ENCODE results near the gene MYT1.
"Not testable (repeated sequence)": the region's sequence is repeated elsewhere in the genome, so short reads cannot be mapped to it uniquely, and the experiment has no call there.

Gene MYT1

GRCh38 chr20:64163776-64164122, 503 bp upstream of the MYT1 start:
- H3K4me3 Mint-ChIP-seq: no peak overlapping the region
- peaks cover 4% of the 10 kb centered on the region for H3K36me3 Mint-ChIP-seq
- H3K27ac Mint-ChIP-seq: no peak overlapping the region
- no peak for DNase-seq (ENCODE audit: low spot score in 2 of 2)
- H3K9me3 Mint-ChIP-seq: no peaks in the 10 kb centered on the region
- peaks cover 2% of the 10 kb centered on the region for H3K4me1 Mint-ChIP-seq
- peaks cover 39% of the 10 kb centered on the region for H3K27me3 Mint-ChIP-seq
- no peak for ATAC-seq (ENCODE audit: low read depth)

GRCh38 chr20:64165866-64166600, 1.8 kb downstream of the MYT1 start:
- H3K27me3 Mint-ChIP-seq: peaks cover 30% of the 10 kb centered on the region
- H3K4me1 Mint-ChIP-seq: peaks cover 8% of the 10 kb centered on the region
- no peak for DNase-seq (ENCODE audit: low spot score in 2 of 2)

GRCh38 chr20:64166721-64167615, 2.7 kb downstream of the MYT1 start:
- Mint-ChIP-seq H3K27me3 (peaks cover 30% of the 10 kb centered on the region), H3K4me1 (peaks cover 8% of the 10 kb centered on the region)
- no peak for ATAC-seq (ENCODE audit: low read depth)

More at GRCh38 chr20:64165866-64166600, 1.8 kb downstream of the MYT1 start:
- H3K36me3 Mint-ChIP-seq: no peaks in the 10 kb centered on the region
- H3K4me3 Mint-ChIP-seq: no peak overlapping the region
- H3K9me3 Mint-ChIP-seq: no peaks in the 10 kb centered on the region
- ATAC-seq (ENCODE audit: low read depth): no peak
- H3K27ac Mint-ChIP-seq: no peak overlapping the region

GRCh38 chr20:64167676-64168075, 3.4 kb downstream of the MYT1 start:
- Mint-ChIP-seq H3K4me1 (peaks cover 8% of the 10 kb centered on the region), H3K27me3 (peaks cover 30% of the 10 kb centered on the region), H3K4me3 (no peak overlapping the region), H3K27ac (no peak overlapping the region), H3K9me3 (no peaks in the 10 kb centered on the region), H3K36me3 (no peaks in the 10 kb centered on the region)
- ATAC-seq (ENCODE audit: low read depth): no peak
- DNase-seq (ENCODE audit: low spot score in 2 of 2): no peak

More at GRCh38 chr20:64166721-64167615, 2.7 kb downstream of the MYT1 start:
- no peak overlapping the region for H3K27ac Mint-ChIP-seq
- DNase-seq (ENCODE audit: low spot score in 2 of 2): no peak
- H3K36me3 Mint-ChIP-seq: no peaks in the 10 kb centered on the region
- no peak overlapping the region for H3K4me3 Mint-ChIP-seq
- H3K9me3 Mint-ChIP-seq: no peaks in the 10 kb centered on the region

GRCh38 chr20:64168381-64169090, 4.3 kb downstream of the MYT1 start:
- DNase-seq (ENCODE audit: low spot score in 2 of 2) (no peak), ATAC-seq (ENCODE audit: low read depth) (no peak)
- H3K4me3 Mint-ChIP-seq: no peak overlapping the region
- H3K9me3 Mint-ChIP-seq: no peaks in the 10 kb centered on the region
- H3K27me3 Mint-ChIP-seq: peaks cover 34% of the 10 kb centered on the region
- H3K36me3 Mint-ChIP-seq: no peaks in the 10 kb centered on the region
- H3K27ac Mint-ChIP-seq: no peak overlapping the region
- peaks cover 8% of the 10 kb centered on the region for H3K4me1 Mint-ChIP-seq

- no peak overlapping the region for H3K27ac Mint-ChIP-seq
- peaks cover 33% of the 10 kb centered on the region for H3K27me3 Mint-ChIP-seq
- no peak for ATAC-seq (ENCODE audit: low read depth)
- no peaks in the 10 kb centered on the region for H3K9me3 Mint-ChIP-seq
- H3K36me3 Mint-ChIP-seq: no peaks in the 10 kb centered on the region
- DNase-seq (ENCODE audit: low spot score in 2 of 2): no peak
- H3K4me3 Mint-ChIP-seq: no peak overlapping the region
- H3K4me1 Mint-ChIP-seq: peaks cover 8% of the 10 kb centered on the region
Observed at GRCh38 chr20:64169091-64169560, 4.9 kb downstream of the MYT1 start.

- Mint-ChIP-seq H3K9me3 (no peaks in the 10 kb centered on the region), H3K4me3 (no peak overlapping the region), H3K36me3 (no peaks in the 10 kb centered on the region), H3K27me3 (peaks cover 23% of the 10 kb centered on the region), H3K4me1 (peaks cover 8% of the 10 kb centered on the region), H3K27ac (no peak overlapping the region)
- no peak for ATAC-seq (ENCODE audit: low read depth)
- DNase-seq (ENCODE audit: low spot score in 2 of 2): no peak
Observed at GRCh38 chr20:64171211-64171610, 7.0 kb downstream of the MYT1 start.

GRCh38 chr20:64173116-64173515, 8.9 kb downstream of the MYT1 start:
- Mint-ChIP-seq H3K27ac (no peak overlapping the region), H3K9me3 (no peaks in the 10 kb centered on the region), H3K4me3 (no peak overlapping the region), H3K36me3 (no peaks in the 10 kb centered on the region), H3K4me1 (peaks cover 10% of the 10 kb centered on the region), H3K27me3 (peaks cover 13% of the 10 kb centered on the region)
- no peak for ATAC-seq (ENCODE audit: low read depth)
- no peak for DNase-seq (ENCODE audit: low spot score in 2 of 2)

GRCh38 chr20:64176551-64176950, 12.3 kb downstream of the MYT1 start:
- peaks cover 16% of the 10 kb centered on the region for H3K27me3 Mint-ChIP-seq

GRCh38 chr20:64176971-64177370, 12.7 kb downstream of the MYT1 start:
- Mint-ChIP-seq H3K27me3 (peaks cover 16% of the 10 kb centered on the region), H3K36me3 (no peaks in the 10 kb centered on the region), H3K4me1 (peaks cover 5% of the 10 kb centered on the region), H3K27ac (no peak overlapping the region), H3K4me3 (no peak overlapping the region), H3K9me3 (no peaks in the 10 kb centered on the region)
- DNase-seq (ENCODE audit: low spot score in 2 of 2) (no peak), ATAC-seq (ENCODE audit: low read depth) (no peak)

More at GRCh38 chr20:64176551-64176950, 12.3 kb downstream of the MYT1 start:
- Mint-ChIP-seq H3K27ac (no peak overlapping the region), H3K4me3 (no peak overlapping the region), H3K4me1 (peaks cover 5% of the 10 kb centered on the region), H3K36me3 (no peaks in the 10 kb centered on the region), H3K9me3 (no peaks in the 10 kb centered on the region)
- ATAC-seq (ENCODE audit: low read depth) (no peak), DNase-seq (ENCODE audit: low spot score in 2 of 2) (no peak)

GRCh38 chr20:64177384-64177783, 13.1 kb downstream of the MYT1 start:
- Mint-ChIP-seq H3K4me1 (peaks cover 5% of the 10 kb centered on the region), H3K9me3 (no peaks in the 10 kb centered on the region), H3K36me3 (no peaks in the 10 kb centered on the region), H3K27ac (no peak overlapping the region), H3K4me3 (no peak overlapping the region), H3K27me3 (peaks cover 16% of the 10 kb centered on the region)
- DNase-seq (ENCODE audit: low spot score in 2 of 2) (no peak), ATAC-seq (ENCODE audit: low read depth) (no peak)

GRCh38 chr20:64177787-64178186, 13.5 kb downstream of the MYT1 start:
- no peaks in the 10 kb centered on the region for H3K36me3 Mint-ChIP-seq
- peaks cover 16% of the 10 kb centered on the region for H3K27me3 Mint-ChIP-seq
- H3K27ac Mint-ChIP-seq: no peak overlapping the region
- DNase-seq (ENCODE audit: low spot score in 2 of 2): no peak
- H3K9me3 Mint-ChIP-seq: no peaks in the 10 kb centered on the region
- ATAC-seq (ENCODE audit: low read depth): no peak
- peaks cover 5% of the 10 kb centered on the region for H3K4me1 Mint-ChIP-seq
- no peak overlapping the region for H3K4me3 Mint-ChIP-seq

GRCh38 chr20:64178925-64179324, 14.7 kb downstream of the MYT1 start:
- H3K36me3 Mint-ChIP-seq; ATAC-seq (ENCODE audit: low read depth); DNase-seq (ENCODE audit: low spot score in 2 of 2); H3K4me3 Mint-ChIP-seq; H3K27ac Mint-ChIP-seq; H3K4me1 Mint-ChIP-seq; H3K9me3 Mint-ChIP-seq: not testable (repeated sequence)
- H3K27me3 Mint-ChIP-seq: peaks cover 18% of the 10 kb centered on the region

- ATAC-seq (ENCODE audit: low read depth): no peak
- H3K36me3 Mint-ChIP-seq: no peaks in the 10 kb centered on the region
- DNase-seq (ENCODE audit: low spot score in 2 of 2): no peak
- H3K4me3 Mint-ChIP-seq: no peak overlapping the region
- H3K9me3 Mint-ChIP-seq: no peaks in the 10 kb centered on the region
- H3K4me1 Mint-ChIP-seq: peaks cover 10% of the 10 kb centered on the region
- H3K27me3 Mint-ChIP-seq: peaks cover 18% of the 10 kb centered on the region
- H3K27ac Mint-ChIP-seq: no peak overlapping the region
Observed at GRCh38 chr20:64179805-64180204, 15.6 kb downstream of the MYT1 start.
